ENCODE results near the gene PCDHGA4. TPM values are rescaled to one million over a fixed set of nuclear protein-coding genes. Genes with fewer than 3 reads are reported as not detected.
A peak's percentile ranks its signal among the peaks of the same experiment; 100 is the strongest.

The PCDHGA4 gene
- total and polyA plus RNA-seq, 2 of the 8 experiments (the other 6 are each of a cell fraction or from before 2014, with no cell fraction given), result 1.4 to 1.9 TPM

DNA sequence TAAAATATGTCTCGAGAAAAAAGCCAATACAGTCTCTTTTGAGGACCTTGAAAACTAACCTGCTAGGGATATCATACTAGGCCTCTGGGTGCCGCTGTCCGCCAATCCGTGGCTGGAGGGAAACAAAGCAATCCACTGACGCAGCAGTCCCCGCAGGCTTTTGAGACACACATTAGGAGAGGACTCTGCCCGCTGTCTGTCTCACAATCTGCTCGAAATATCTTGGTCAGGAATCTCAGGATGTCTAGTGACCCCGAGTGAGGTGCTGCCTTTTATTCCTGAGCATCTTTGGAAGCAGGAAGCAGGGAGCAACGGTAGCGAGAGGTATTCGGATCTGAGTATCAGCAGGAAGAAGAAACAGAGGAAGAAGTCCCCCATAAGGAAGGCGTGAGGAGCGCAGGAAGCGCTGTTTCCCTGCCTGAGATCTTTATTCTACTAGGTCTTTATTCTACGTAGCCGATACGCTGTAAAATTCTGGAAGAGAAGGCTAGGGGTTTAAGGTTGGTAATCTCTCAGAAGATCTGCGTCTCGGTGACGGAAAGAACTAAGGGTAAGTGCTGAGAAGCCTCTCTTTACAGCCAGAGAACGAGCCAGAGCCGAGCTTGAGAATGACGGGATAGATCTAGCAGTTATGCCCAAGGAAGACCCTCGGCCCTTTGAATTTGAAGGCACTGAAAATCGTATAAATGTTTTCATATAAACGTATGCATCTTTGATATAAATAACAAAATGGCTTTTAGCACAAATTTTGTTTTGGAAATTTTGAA is 28.6 kb upstream of the PCDHGA4 start:
- Histone ChIP-seq H2AK5ac (ENCODE audit: low read depth, low read length) (no peak overlapping the region), H4K91ac (replicated peaks; ENCODE audit: insufficient read length, low read length) (peak overlapping the region; percentile 81), H4K8ac (ENCODE audit: extremely low read depth, insufficient read depth, low read length) (no peak overlapping the region), H4K20me1 (replicated peaks in 1 of 2; ENCODE audit: control insufficient read depth in 1 of 2, insufficient read depth in 2 of 2, low read length in 2 of 2) (no peaks in the 10 kb centered on the region), H3K23me2 (ENCODE audit: low read depth, low read length) (0 out of 2 replicates have a peak, but pooled peaks cover 1% of the 10 kb centered on the region), H3K27ac (ENCODE audit: low read depth, low read length) (no peak overlapping the region), H2AFZ (ENCODE audit: low read length) (peak overlapping the region; percentile 83), H3K4ac (replicated peaks; ENCODE audit: insufficient read length, low read depth, low read length) (no peak overlapping the region), H3K4me3 (ENCODE audit: extremely low read depth in 1 of 4, insufficient read depth in 2 of 4, low read depth in 3 of 4, low read length in 4 of 4) (peak overlapping the region; percentile 31 to 54 (median 50)), H2BK12ac (ENCODE audit: low read depth, low read length) (peak overlapping the region; percentile 56; the same call in 1 of the 2 replicates), H3K4me1 (replicated peaks in 1 of 4; ENCODE audit: control insufficient read depth in 3 of 4, insufficient read depth in 4 of 4, low read length in 3 of 4) (no peaks in the 10 kb centered on the region), H2BK120ac (replicated peaks; ENCODE audit: low read depth, low read length) (no peak overlapping the region), H3K4me2 (ENCODE audit: insufficient read depth in 1 of 2, low read depth in 2 of 2, low read length in 2 of 2) (peak overlapping the region; percentile 47 to 48), H3K14ac (ENCODE audit: insufficient read length) (no peak overlapping the region), H3K79me2 (ENCODE audit: control insufficient read depth in 1 of 2, insufficient read depth in 2 of 2, low read length in 2 of 2) (no peaks in the 10 kb centered on the region), H2BK20ac (ENCODE audit: low read length) (no peak overlapping the region), H2BK15ac (ENCODE audit: low read length) (no peak overlapping the region), H4K5ac (ENCODE audit: insufficient read length, low read depth, low read length) (no peak overlapping the region), H3K9ac (replicated peaks in 1 of 4; ENCODE audit: extremely low read depth in 1 of 4, low read depth in 3 of 4, low read length in 3 of 4) (peak overlapping the region; percentile 34 to 77 (median 43); a peak in 4 of 7 replicates), H3K36me3 (ENCODE audit: control insufficient read depth in 2 of 4, insufficient read depth in 4 of 4, low read length in 3 of 4) (no peaks in the 10 kb centered on the region; a peak in 1 of 8 replicates), H3K18ac (ENCODE audit: extremely low read depth, low read length) (no peak overlapping the region), H3K79me1 (ENCODE audit: low read depth, low read length) (no peaks in the 10 kb centered on the region), H3K27me3 (replicated peaks in 1 of 4; ENCODE audit: control insufficient read depth in 3 of 4, extremely low read depth in 1 of 4, insufficient read depth in 3 of 4, low read length in 3 of 4) (no peaks in the 10 kb centered on the region), H3K56ac (replicated peaks; ENCODE audit: insufficient read length, low read depth, low read length) (no peak overlapping the region), H3K23ac (ENCODE audit: insufficient read length) (no peak overlapping the region), H2BK5ac (ENCODE audit: low read depth, low read length) (peak overlapping the region; percentile 77; the same call in 1 of the 2 replicates), H3K9me3 (ENCODE audit: insufficient read depth in 2 of 2, low read depth in 1 of 2, low read length in 1 of 2) (peaks cover 11 to 12% of the 10 kb centered on the region in 2 experiments)
- CTCF ChIA-PET (ENCODE audit: partially characterized antibody), result interaction anchor here (0.6 to 4.0 kb wide), 13 partner anchors 9 to 402 kb away, joined by 3 to 19 read pairs (median 6); partner anchors contain the start of genes PCDHB11, PCDHGA10, PCDHGA2 and PCDHGA3
- 57% methylated on average over 27 of the region's 27 CpGs; no CpG with 5 or more reads in 1 of the 2 experiments for WGBS, 2 experiments (ENCODE audit: extremely low coverage in 1 of 2, insufficient coverage in 1 of 2, insufficient read length in 1 of 2, insufficient replicate concordance in 2 of 2, low coverage in 1 of 2, low lambda C conversion rate in 2 of 2, missing lambda C conversion rate in 1 of 2)
- POLR2A ChIA-PET (ENCODE audit: partially characterized antibody), result interaction anchor here (0.7 to 1.6 kb wide), 3 partner anchors 8 to 86 kb away, joined by 3 read pairs; no protein-coding TSS in a partner anchor
- DNase-seq (ENCODE audit: low read depth in 1 of 2, low spot score in 2 of 2) (peak in 1 of 2 experiments; percentile 73), FAIRE-seq (no peak)
- TF ChIP-seq RNF2 (IDR thresholded peaks at IDR 0.05; ENCODE audit: borderline replicate concordance, low read depth, low read length, missing control alignments, poor library complexity, severe bottlenecking) (no peak), MAFK (IDR thresholded peaks at IDR 0.05; ENCODE audit: low read depth, low read length) (peak; percentile 46; the same call in 1 of the 2 replicates), EGR1 (IDR thresholded peaks at IDR 0.05; ENCODE audit: borderline replicate concordance, low read depth, low read length) (peak; percentile 34; the same call in 1 of the 2 replicates), BACH1 (IDR thresholded peaks at IDR 0.05; ENCODE audit: low read length) (peak; percentile 65)
- TF ChIP-seq, protein P1, sequence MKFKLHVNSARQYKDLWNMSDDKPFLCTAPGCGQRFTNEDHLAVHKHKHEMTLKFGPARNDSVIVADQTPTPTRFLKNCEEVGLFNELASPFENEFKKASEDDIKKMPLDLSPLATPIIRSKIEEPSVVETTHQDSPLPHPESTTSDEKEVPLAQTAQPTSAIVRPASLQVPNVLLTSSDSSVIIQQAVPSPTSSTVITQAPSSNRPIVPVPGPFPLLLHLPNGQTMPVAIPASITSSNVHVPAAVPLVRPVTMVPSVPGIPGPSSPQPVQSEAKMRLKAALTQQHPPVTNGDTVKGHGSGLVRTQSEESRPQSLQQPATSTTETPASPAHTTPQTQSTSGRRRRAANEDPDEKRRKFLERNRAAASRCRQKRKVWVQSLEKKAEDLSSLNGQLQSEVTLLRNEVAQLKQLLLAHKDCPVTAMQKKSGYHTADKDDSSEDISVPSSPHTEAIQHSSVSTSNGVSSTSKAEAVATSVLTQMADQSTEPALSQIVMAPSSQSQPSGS (IDR thresholded peaks at IDR 0.05; ENCODE audit: low read length), result no peak
- TF ChIP-seq, protein P2, sequence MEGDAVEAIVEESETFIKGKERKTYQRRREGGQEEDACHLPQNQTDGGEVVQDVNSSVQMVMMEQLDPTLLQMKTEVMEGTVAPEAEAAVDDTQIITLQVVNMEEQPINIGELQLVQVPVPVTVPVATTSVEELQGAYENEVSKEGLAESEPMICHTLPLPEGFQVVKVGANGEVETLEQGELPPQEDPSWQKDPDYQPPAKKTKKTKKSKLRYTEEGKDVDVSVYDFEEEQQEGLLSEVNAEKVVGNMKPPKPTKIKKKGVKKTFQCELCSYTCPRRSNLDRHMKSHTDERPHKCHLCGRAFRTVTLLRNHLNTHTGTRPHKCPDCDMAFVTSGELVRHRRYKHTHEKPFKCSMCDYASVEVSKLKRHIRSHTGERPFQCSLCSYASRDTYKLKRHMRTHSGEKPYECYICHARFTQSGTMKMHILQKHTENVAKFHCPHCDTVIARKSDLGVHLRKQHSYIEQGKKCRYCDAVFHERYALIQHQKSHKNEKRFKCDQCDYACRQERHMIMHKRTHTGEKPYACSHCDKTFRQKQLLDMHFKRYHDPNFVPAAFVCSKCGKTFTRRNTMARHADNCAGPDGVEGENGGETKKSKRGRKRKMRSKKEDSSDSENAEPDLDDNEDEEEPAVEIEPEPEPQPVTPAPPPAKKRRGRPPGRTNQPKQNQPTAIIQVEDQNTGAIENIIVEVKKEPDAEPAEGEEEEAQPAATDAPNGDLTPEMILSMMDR (IDR thresholded peaks at IDR 0.05; ENCODE audit: control extremely low read depth in 1 of 3, insufficient read depth in 1 of 3, low read depth in 1 of 3, low read length in 3 of 3), result peak; percentile 58 to 74 (median 71)

Data from H1 (cell line).